ENCODE measurements around the gene C20orf202. TPM values are rescaled to one million over a fixed set of nuclear protein-coding genes. Genes with fewer than 3 reads are reported as not detected.

C20orf202 gene
- total RNA-seq, 1 donor from 2014 or later = not detected

GRCh38 chr20:1254254-1254653 is 51.0 kb downstream of the C20orf202 start:
- intact Hi-C loops (cut with DNase I) = no loop called here
- H3K36me3 ChIP-seq = no peaks in the 10 kb centered on the region
- H3K4me3 ChIP-seq = no peak overlapping the region
- no peaks in the 10 kb centered on the region for H3K4me1 ChIP-seq
- no peaks in the 10 kb centered on the region for H3K27me3 ChIP-seq
- no peak for TF ChIP-seq CTCF (IDR thresholded peaks at IDR 0.05)
- H3K9me3 ChIP-seq = no peaks in the 10 kb centered on the region
- no peak overlapping the region for H3K27ac ChIP-seq
- no peak for DNase-seq (ENCODE audit: low spot score in 2 of 2)

DNA sequence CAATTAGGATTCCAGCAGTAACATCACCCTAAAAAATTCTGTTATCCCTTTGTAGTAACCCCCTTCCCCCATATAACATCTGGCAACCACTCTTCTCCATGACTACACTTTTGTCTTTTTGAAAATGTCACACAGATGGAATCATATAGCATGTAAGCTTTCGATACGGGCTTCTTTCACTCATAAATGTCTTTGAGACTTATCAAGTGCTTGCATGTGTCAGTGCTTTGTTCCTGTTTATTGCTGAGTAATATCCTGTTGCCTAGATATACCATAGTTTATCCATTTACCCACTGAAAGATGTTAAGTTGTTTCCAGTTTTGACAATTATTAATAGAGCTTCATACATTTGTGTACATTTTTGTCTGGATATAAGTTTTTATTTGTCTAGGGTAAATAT is 52.4 kb downstream of the C20orf202 start:
- Histone ChIP-seq H3K36me3 (no peaks in the 10 kb centered on the region), H3K4me1 (no peaks in the 10 kb centered on the region), H3K27me3 (no peaks in the 10 kb centered on the region), H3K4me3 (no peak overlapping the region), H3K27ac (no peak overlapping the region), H3K9me3 (no peaks in the 10 kb centered on the region)
- no peak for DNase-seq (ENCODE audit: low spot score in 2 of 2)
- intact Hi-C loops (cut with DNase I) = no loop called here
- TF ChIP-seq CTCF (IDR thresholded peaks at IDR 0.05) = no peak

Other genes with a start within 250 kb of the C20orf202 start
- 1.4 TPM for gene RSPO4, start 201.1 kb upstream of the C20orf202 start, total RNA-seq
- 46.8 TPM for gene PSMF1, start 84.9 kb upstream of the C20orf202 start, total RNA-seq
- not detected for gene TMEM74B, start 18.5 kb upstream of the C20orf202 start, total RNA-seq
- not detected for gene RAD21L1, start 22.6 kb downstream of the C20orf202 start, total RNA-seq
- 10.4 TPM for gene SNPH, start 62.8 kb downstream of the C20orf202 start, total RNA-seq
- gene SDCBP2, start 125.7 kb downstream of the C20orf202 start, total RNA-seq = not detected
- gene FKBP1A, start 189.6 kb downstream of the C20orf202 start, total RNA-seq = 202 TPM

Measured in ascending aorta (tissue), 2 donors.